H1 (cell line): ENCODE results near the gene RBFOX1. TPM values are rescaled to one million over a fixed set of nuclear protein-coding genes. Genes with fewer than 3 reads are reported as not detected.

Experiments used
- CTCF ChIA-PET: fragments of 300-600 bp; sonication (Branson Sonifier 250); formaldehyde crosslinking; loops from one replicate; lab custom pipeline; 2021; ENCODE audit not compliant: partially characterized antibody; lab: Charles Lee
- POLR2A ChIA-PET: fragments of 300-600 bp; sonication (Branson Sonifier 250); formaldehyde crosslinking; loops from one replicate; lab custom pipeline; 2021; ENCODE audit warnings: inconsistent platforms; ENCODE audit not compliant: partially characterized antibody; lab: Charles Lee
- DNase-seq, 2 experiments: peaks; one replicate each; pipeline versions ENCODE4 v3.0.0 to v3.0.0-alpha.2; 2010 to 2022; ENCODE audit warnings: low spot score in 2 of 2, low read depth in 1 of 2, mixed read lengths in 1 of 2
- FAIRE-seq: peaks from 2 replicates; lab custom pipeline; 2011; peaks lifted over from hg19 to GRCh38; lab: Jason Lieb, UNC
- H2AFZ ChIP-seq: 2 replicates; pipeline ENCODE4 v1.8.1; 2012; ENCODE audit warnings: low read length, inconsistent platforms
- H2AK5ac ChIP-seq: 2 replicates; pipeline ENCODE4 v1.6.1; 2013; ENCODE audit warnings: low read depth, low read length
- H2BK120ac ChIP-seq: replicated peaks from 2 replicates; pipeline ENCODE3; 2013; ENCODE audit warnings: low read depth, low read length, inconsistent platforms
- H2BK12ac ChIP-seq: 2 replicates; pipeline ENCODE4 v1.6.1; 2013; ENCODE audit warnings: low read depth, low read length
- H2BK15ac ChIP-seq: 2 replicates; pipeline ENCODE4 v1.6.1; 2013; ENCODE audit warnings: low read length
- H2BK20ac ChIP-seq: 2 replicates; pipeline ENCODE4 v1.6.1; 2013; ENCODE audit warnings: low read length
- H2BK5ac ChIP-seq: 2 replicates; pipeline ENCODE4 v1.6.1; 2013; ENCODE audit warnings: low read depth, low read length
- H3K14ac ChIP-seq: 2 replicates; pipeline ENCODE4 v1.6.1; 2013; ENCODE audit warnings: inconsistent platforms; ENCODE audit not compliant: insufficient read length
- H3K18ac ChIP-seq: 2 replicates; pipeline ENCODE4 v1.6.1; 2013; ENCODE audit warnings: low read length; ENCODE audit errors: extremely low read depth
- H3K23ac ChIP-seq: 2 replicates; pipeline ENCODE4 v1.6.1; 2013; ENCODE audit warnings: inconsistent platforms; ENCODE audit not compliant: insufficient read length
- H3K23me2 ChIP-seq: 2 replicates; pipeline ENCODE4 v1.6.1; 2013; ENCODE audit warnings: low read depth, low read length
- H3K27ac ChIP-seq: 2 replicates; pipeline ENCODE4 v1.6.1; 2011; ENCODE audit warnings: low read depth, low read length, inconsistent platforms
- H3K27me3 ChIP-seq, 4 experiments: replicated peaks in 1 of 4; 1 replicate in 1 of 4; 2 replicates in 3 of 4; pipeline versions ENCODE4 v1.6.1 to v1.8.1; 2011 to 2013; ENCODE audit warnings: low read length in 3 of 4, mild to moderate bottlenecking in 3 of 4, inconsistent platforms in 2 of 4, mixed read lengths in 2 of 4, moderate library complexity in 1 of 4; ENCODE audit not compliant: control insufficient read depth in 3 of 4, insufficient read depth in 3 of 4; ENCODE audit errors: extremely low read depth in 1 of 4
- H3K36me3 ChIP-seq, 4 experiments: 2 replicates each; pipeline versions ENCODE4 v1.6.1 to v1.8.1; 2011 to 2013; ENCODE audit warnings: mild to moderate bottlenecking in 4 of 4, low read length in 3 of 4, moderate library complexity in 2 of 4, control low read depth in 1 of 4, inconsistent platforms in 1 of 4; ENCODE audit not compliant: insufficient read depth in 4 of 4, control insufficient read depth in 2 of 4
- H3K4ac ChIP-seq: replicated peaks from 2 replicates; pipeline ENCODE3; 2013; ENCODE audit warnings: low read length, low read depth, mixed read lengths, inconsistent platforms; ENCODE audit not compliant: insufficient read length
- H3K4me1 ChIP-seq, 4 experiments: replicated peaks in 1 of 4; 1 replicate in 1 of 4; 2 replicates in 3 of 4; pipeline versions ENCODE4 v1.6.1 to v1.8.1; 2011 to 2013; ENCODE audit warnings: low read length in 3 of 4, inconsistent platforms in 2 of 4, mixed read lengths in 1 of 4; ENCODE audit not compliant: insufficient read depth in 4 of 4, control insufficient read depth in 3 of 4
- H3K4me2 ChIP-seq, 2 experiments: 2 replicates each; pipeline versions ENCODE4 v1.6.1 to v1.8.1; 2011 to 2013; ENCODE audit warnings: low read depth in 2 of 2, low read length in 2 of 2, control low read depth in 1 of 2, inconsistent platforms in 1 of 2, mild to moderate bottlenecking in 1 of 2; ENCODE audit not compliant: insufficient read depth in 1 of 2
- H3K4me3 ChIP-seq, 4 experiments: fragments of 200-600, 300-600 bp in 1 of 4; sonication (generic), shearing (Covaris generic), sonication (Bioruptor Twin) in 1 of 4; 2 replicates each; pipeline versions ENCODE4 v1.5.1 to v1.8.1; 2011 to 2016; ENCODE audit warnings: low read length in 4 of 4, low read depth in 3 of 4, control low read depth in 2 of 4, inconsistent platforms in 2 of 4, mild to moderate bottlenecking in 2 of 4, mixed read lengths in 1 of 4, moderate library complexity in 1 of 4; ENCODE audit not compliant: insufficient read depth in 2 of 4; ENCODE audit errors: extremely low read depth in 1 of 4
- H3K56ac ChIP-seq: replicated peaks from 2 replicates; pipeline ENCODE3; 2013; ENCODE audit warnings: low read depth, mild to moderate bottlenecking, mixed read lengths, low read length, inconsistent platforms; ENCODE audit not compliant: insufficient read length
- H3K79me1 ChIP-seq: 2 replicates; pipeline ENCODE4 v1.6.1; 2013; ENCODE audit warnings: low read depth, low read length, control low read depth
- H3K79me2 ChIP-seq, 2 experiments: 2 replicates each; pipeline versions ENCODE4 v1.6.1 to v1.8.1; 2012 to 2013; ENCODE audit warnings: low read length in 2 of 2, mild to moderate bottlenecking in 2 of 2, inconsistent platforms in 1 of 2; ENCODE audit not compliant: insufficient read depth in 2 of 2, control insufficient read depth in 1 of 2
- H3K9ac ChIP-seq, 4 experiments: replicated peaks in 1 of 4; 1 replicate in 1 of 4; 2 replicates in 3 of 4; pipeline versions ENCODE4 v1.6.1 to v1.8.1; 2011 to 2013; ENCODE audit warnings: low read depth in 3 of 4, low read length in 3 of 4, control low read depth in 2 of 4, mild to moderate bottlenecking in 2 of 4, moderate library complexity in 2 of 4, inconsistent platforms in 1 of 4; ENCODE audit errors: extremely low read depth in 1 of 4
- H3K9me3 ChIP-seq, 2 experiments: 2 replicates each; pipeline versions ENCODE4 v1.6.1 to v1.8.1; 2012 to 2013; ENCODE audit warnings: mild to moderate bottlenecking in 2 of 2, moderate library complexity in 2 of 2, control low read depth in 1 of 2, inconsistent platforms in 1 of 2, low read depth in 1 of 2, low read length in 1 of 2, mixed read lengths in 1 of 2; ENCODE audit not compliant: insufficient read depth in 2 of 2
- H4K20me1 ChIP-seq, 2 experiments: replicated peaks in 1 of 2; 2 replicates each; pipeline versions ENCODE3 to v1.8.1; 2011 to 2013; ENCODE audit warnings: inconsistent platforms in 2 of 2, low read length in 2 of 2, mild to moderate bottlenecking in 1 of 2; ENCODE audit not compliant: insufficient read depth in 2 of 2, control insufficient read depth in 1 of 2
- H4K5ac ChIP-seq: 2 replicates; pipeline ENCODE4 v1.6.1; 2013; ENCODE audit warnings: low read length, low read depth, mixed read lengths, inconsistent platforms; ENCODE audit not compliant: insufficient read length
- H4K8ac ChIP-seq: 2 replicates; pipeline ENCODE4 v1.8.0; 2013; ENCODE audit warnings: mild to moderate bottlenecking, moderate library complexity, low read length, inconsistent platforms; ENCODE audit not compliant: insufficient read depth; ENCODE audit errors: extremely low read depth
- H4K91ac ChIP-seq: replicated peaks from 2 replicates; pipeline ENCODE3; 2013; ENCODE audit warnings: low read length, mixed read lengths, inconsistent platforms; ENCODE audit not compliant: insufficient read length
- CREB1 ChIP-seq: IDR thresholded peaks from 2 replicates; pipeline ENCODE4 v1.6.1; 2012; ENCODE audit warnings: inconsistent platforms
- RAD21 ChIP-seq, 2 experiments: IDR thresholded peaks in 1 of 2; conservative IDR thresholded peaks in 1 of 2; 2 replicates each; pipeline ENCODE4 v1.6.1; 2011; ENCODE audit warnings: low read depth in 2 of 2, low read length in 2 of 2, improper control_type of control experiment in 1 of 2, inconsistent platforms in 1 of 2, mild to moderate bottlenecking in 1 of 2, moderate library complexity in 1 of 2
- WGBS, 2 experiments: shearing (Covaris generic) in 1 of 2; methylation state at CpG; one replicate each; pipeline versions ENCODE4 v1.1.6 to v1.1.7; 2013 to 2015; ENCODE audit warnings: low lambda C conversion rate in 2 of 2, mixed read lengths in 2 of 2, inconsistent platforms in 1 of 2, low coverage in 1 of 2, missing lambda C conversion rate in 1 of 2; ENCODE audit not compliant: insufficient replicate concordance in 2 of 2, insufficient coverage in 1 of 2, insufficient read length in 1 of 2; ENCODE audit errors: extremely low coverage in 1 of 2, missing lambda C conversion rate in 1 of 2; 5-methylcytosine and 5-hydroxymethylcytosine counted together
- polyA plus RNA-seq, 7 experiments: library from polyadenylated mRNA; depleted of rRNA in 3 of 7; stranded (reverse) in 5 of 7; unstranded in 2 of 7; fragments of >200 nt in 5 of 7; fragments of 200-250 nt in 2 of 7; gene quantifications; 1 replicate in 5 of 7; 2 replicates in 1 of 7; 4 replicates in 1 of 7; pipeline versions ENCODE4 v1.2.1 to v1.2.3, GENCODE V29; 2011 to 2013; ENCODE audit warnings: missing spikeins in 2 of 7, mixed read lengths in 2 of 7
- total RNA-seq: library from RNA; stranded (reverse); fragmentation: NEBNext Ultra II Directional; extraction: Animal tissue kit (Norgen Biotek cat#: 25700); gene quantifications from 2 replicates; pipeline ENCODE4 v1.2.1, GENCODE V29; 2021

Gene RBFOX1
- total and polyA plus RNA-seq, 2 of the 8 experiments (the other 6 are each of a cell fraction or from before 2014, with no cell fraction given): 1.7 to 2.8 TPM

DNA sequence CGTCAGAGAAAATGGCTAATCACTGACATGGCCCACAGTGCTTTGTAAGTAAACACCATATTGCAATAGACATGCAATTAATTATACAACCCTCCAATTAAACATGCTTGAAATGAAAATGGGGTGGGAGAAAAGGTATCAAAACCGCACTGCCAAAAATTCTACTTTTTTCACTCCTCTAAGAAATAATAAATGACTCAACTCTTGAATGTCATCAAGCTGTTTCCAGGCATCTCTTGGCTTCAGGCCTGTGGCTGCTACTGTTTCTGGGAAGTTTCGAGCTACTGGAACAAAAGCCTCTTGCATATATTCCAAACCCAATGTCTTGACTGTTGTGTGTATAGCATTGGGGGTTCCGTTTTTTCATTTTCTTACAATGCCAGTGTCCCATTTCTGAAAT is 412.6 kb downstream of the RBFOX1 start:
- Histone ChIP-seq H3K9me3 (no peaks in the 10 kb centered on the region), H3K4me1 (peaks cover 0 to 3% (median 2%) of the 10 kb centered on the region in 4 experiments; a peak in 2 of 7 replicates), H3K36me3 (no peaks in the 10 kb centered on the region; a peak in 1 of 8 replicates), H3K27ac (no peak overlapping the region), H2BK12ac (no peak overlapping the region), H3K4ac (no peak overlapping the region), H2BK5ac (no peak overlapping the region), H4K91ac (no peak overlapping the region), H3K23ac (no peak overlapping the region), H2BK120ac (no peak overlapping the region), H2BK20ac (no peak overlapping the region), H2AFZ (0 out of 2 replicates have a peak overlapping the region, but pooled peaks have one; percentile 45), H3K79me1 (no peaks in the 10 kb centered on the region), H3K4me3 (no peak overlapping the region), H4K5ac (no peak overlapping the region), H4K8ac (no peak overlapping the region), H2AK5ac (no peak overlapping the region), H3K23me2 (no peaks in the 10 kb centered on the region), H3K79me2 (no peaks in the 10 kb centered on the region), H3K4me2 (no peak overlapping the region), H2BK15ac (no peak overlapping the region), H3K27me3 (no peaks in the 10 kb centered on the region), H3K9ac (no peak overlapping the region), H3K18ac (no peak overlapping the region), H3K56ac (no peak overlapping the region), H4K20me1 (no peaks in the 10 kb centered on the region), H3K14ac (no peak overlapping the region)
- ChIA-PET POLR2A (no interaction called here), CTCF (no interaction called here)
- FAIRE-seq (no peak), DNase-seq (no peak)
- 97% methylated on average over 4 of the region's 4 CpGs; no CpG with 5 or more reads in 1 of the 2 experiments for WGBS, 2 experiments
- TF ChIP-seq CREB1 (no peak), RAD21 (IDR thresholded peaks at IDR 0.05 in 1 of 2, conservative IDR thresholded peaks at IDR 0.05 in 1 of 2; ENCODE audit: low read depth in 2 of 2, low read length in 2 of 2) (no peak)
